ENCODE data around the gene RANBP10.
"Not testable (repeated sequence)": the region's sequence is repeated elsewhere in the genome, so short reads cannot be mapped to it uniquely, and the experiment has no call there.

Gene RANBP10

DNA sequence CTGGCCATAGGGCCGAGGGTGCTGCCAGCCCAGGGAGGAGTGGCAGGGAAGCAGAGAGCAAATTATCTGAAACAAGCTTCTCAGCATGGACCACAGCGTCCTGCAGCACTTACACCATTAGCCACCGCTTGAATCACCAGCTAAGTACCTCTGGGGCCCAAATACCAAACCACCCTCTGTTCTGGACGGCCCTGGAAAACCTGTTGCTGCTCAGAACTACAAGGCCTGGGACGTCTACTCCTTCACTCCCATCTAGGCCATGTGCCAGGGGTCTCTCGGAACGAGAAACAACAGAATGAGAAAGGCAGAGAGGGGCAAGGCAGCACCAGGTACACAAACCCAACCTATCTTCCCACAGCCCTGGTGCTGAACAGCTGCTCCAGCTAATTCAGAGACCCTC is 47.4 kb downstream of the RANBP10 start:
- no peaks in the 10 kb centered on the region for H3K9me3 ChIP-seq (ENCODE audit: control insufficient read depth, low read depth, low read length)
- H3K27me3 ChIP-seq (ENCODE audit: control insufficient read depth, insufficient read depth, low read length), result no peaks in the 10 kb centered on the region
- H3K4me3 ChIP-seq (ENCODE audit: low read length), result no peak overlapping the region
- H3K4me1 ChIP-seq (ENCODE audit: control insufficient read depth, low read depth, low read length), result no peaks in the 10 kb centered on the region
- H3K36me3 ChIP-seq (ENCODE audit: control insufficient read depth, low read depth, low read length), result no peaks in the 10 kb centered on the region
- H3K9ac ChIP-seq (ENCODE audit: low read length), result no peak overlapping the region
- no peak overlapping the region for H3K27ac ChIP-seq (ENCODE audit: low read length)

GRCh38 chr16:67758006-67758405 is 48.4 kb downstream of the RANBP10 start:
- no peak overlapping the region for H3K9ac ChIP-seq (ENCODE audit: low read length)
- no peak overlapping the region for H3K4me3 ChIP-seq (ENCODE audit: low read length)
- H3K36me3 ChIP-seq (ENCODE audit: control insufficient read depth, low read depth, low read length), result no peaks in the 10 kb centered on the region
- no peaks in the 10 kb centered on the region for H3K27me3 ChIP-seq (ENCODE audit: control insufficient read depth, insufficient read depth, low read length)
- no peaks in the 10 kb centered on the region for H3K9me3 ChIP-seq (ENCODE audit: control insufficient read depth, low read depth, low read length)
- H3K4me1 ChIP-seq (ENCODE audit: control insufficient read depth, low read depth, low read length), result no peaks in the 10 kb centered on the region
- H3K27ac ChIP-seq (ENCODE audit: low read length), result no peak overlapping the region

DNA sequence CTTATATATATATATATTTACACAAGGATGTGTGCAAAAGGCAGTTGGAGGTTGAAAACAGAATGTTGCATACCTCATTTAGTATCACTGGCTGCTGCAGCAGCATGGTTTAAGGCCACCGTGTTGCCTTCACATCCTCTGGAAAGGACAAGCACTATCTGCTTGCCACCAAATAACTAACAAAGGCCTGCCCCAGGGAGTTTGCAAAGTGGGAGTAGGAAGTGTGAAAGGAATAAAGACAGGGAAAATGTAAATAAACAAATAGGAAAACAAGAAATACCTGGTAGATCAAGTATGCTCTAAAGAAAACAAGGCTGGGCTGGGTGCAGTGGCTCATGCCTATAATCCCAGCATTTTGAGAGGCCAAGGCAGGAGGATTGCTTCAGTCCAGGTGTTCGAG is 53.7 kb downstream of the RANBP10 start:
- no peak overlapping the region for H3K27ac ChIP-seq (ENCODE audit: low read length)
- no peak overlapping the region for H3K9ac ChIP-seq (ENCODE audit: low read length)
- H3K4me1 ChIP-seq (ENCODE audit: control insufficient read depth, low read depth, low read length), result no peaks in the 10 kb centered on the region
- H3K27me3 ChIP-seq (ENCODE audit: control insufficient read depth, insufficient read depth, low read length), result no peaks in the 10 kb centered on the region
- H3K9me3 ChIP-seq (ENCODE audit: control insufficient read depth, low read depth, low read length), result no peaks in the 10 kb centered on the region
- H3K36me3 ChIP-seq (ENCODE audit: control insufficient read depth, low read depth, low read length), result no peaks in the 10 kb centered on the region
- H3K4me3 ChIP-seq (ENCODE audit: low read length), result no peak overlapping the region

GRCh38 chr16:67751331-67751730 is 55.0 kb downstream of the RANBP10 start:
- H3K9ac ChIP-seq (ENCODE audit: low read length); H3K27me3 ChIP-seq (ENCODE audit: control insufficient read depth, insufficient read depth, low read length); H3K9me3 ChIP-seq (ENCODE audit: control insufficient read depth, low read depth, low read length); H3K27ac ChIP-seq (ENCODE audit: low read length); H3K36me3 ChIP-seq (ENCODE audit: control insufficient read depth, low read depth, low read length); H3K4me3 ChIP-seq (ENCODE audit: low read length); H3K4me1 ChIP-seq (ENCODE audit: control insufficient read depth, low read depth, low read length): not testable (repeated sequence)

GRCh38 chr16:67750466-67750865 is 55.9 kb downstream of the RANBP10 start:
- Histone ChIP-seq H3K9ac (ENCODE audit: low read length) (no peak overlapping the region), H3K27ac (ENCODE audit: low read length) (no peak overlapping the region), H3K9me3 (ENCODE audit: control insufficient read depth, low read depth, low read length) (no peaks in the 10 kb centered on the region), H3K27me3 (ENCODE audit: control insufficient read depth, insufficient read depth, low read length) (no peaks in the 10 kb centered on the region), H3K4me1 (ENCODE audit: control insufficient read depth, low read depth, low read length) (no peaks in the 10 kb centered on the region), H3K36me3 (ENCODE audit: control insufficient read depth, low read depth, low read length) (no peaks in the 10 kb centered on the region), H3K4me3 (ENCODE audit: low read length) (no peak overlapping the region)

- Histone ChIP-seq H3K27me3 (ENCODE audit: control insufficient read depth, insufficient read depth, low read length) (no peaks in the 10 kb centered on the region), H3K4me1 (ENCODE audit: control insufficient read depth, low read depth, low read length) (no peaks in the 10 kb centered on the region), H3K36me3 (ENCODE audit: control insufficient read depth, low read depth, low read length) (no peaks in the 10 kb centered on the region), H3K27ac (ENCODE audit: low read length) (no peak overlapping the region), H3K9ac (ENCODE audit: low read length) (no peak overlapping the region), H3K9me3 (ENCODE audit: control insufficient read depth, low read depth, low read length) (no peaks in the 10 kb centered on the region), H3K4me3 (ENCODE audit: low read length) (no peak overlapping the region)
Observed at GRCh38 chr16:67749436-67750078, 56.8 kb downstream of the RANBP10 start.

DNA sequence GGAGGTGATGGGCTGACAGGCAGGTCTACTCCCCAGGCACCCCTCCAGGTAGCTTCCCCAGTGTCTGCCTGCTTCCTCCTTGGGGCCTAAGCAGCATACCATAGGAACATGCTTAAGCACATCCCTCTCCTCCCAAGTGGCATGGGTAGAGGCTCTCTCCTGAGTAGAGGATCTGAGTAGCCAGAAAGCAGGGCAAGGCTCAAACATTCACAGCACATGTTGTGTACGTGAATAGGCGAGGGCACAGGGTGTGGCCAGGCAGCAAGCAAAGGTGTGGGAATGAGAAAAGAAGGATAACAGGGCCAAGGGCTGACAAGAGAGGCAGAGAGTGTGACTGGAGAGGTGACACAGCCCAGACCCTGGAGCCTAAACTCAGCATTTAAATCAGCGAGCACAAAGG is 57.5 kb downstream of the RANBP10 start:
- Histone ChIP-seq H3K27me3 (ENCODE audit: control insufficient read depth, insufficient read depth, low read length) (no peaks in the 10 kb centered on the region), H3K4me3 (ENCODE audit: low read length) (no peak overlapping the region), H3K9ac (ENCODE audit: low read length) (no peak overlapping the region), H3K27ac (ENCODE audit: low read length) (no peak overlapping the region), H3K4me1 (ENCODE audit: control insufficient read depth, low read depth, low read length) (no peaks in the 10 kb centered on the region), H3K36me3 (ENCODE audit: control insufficient read depth, low read depth, low read length) (peaks cover 5% of the 10 kb centered on the region), H3K9me3 (ENCODE audit: control insufficient read depth, low read depth, low read length) (no peaks in the 10 kb centered on the region)

DNA sequence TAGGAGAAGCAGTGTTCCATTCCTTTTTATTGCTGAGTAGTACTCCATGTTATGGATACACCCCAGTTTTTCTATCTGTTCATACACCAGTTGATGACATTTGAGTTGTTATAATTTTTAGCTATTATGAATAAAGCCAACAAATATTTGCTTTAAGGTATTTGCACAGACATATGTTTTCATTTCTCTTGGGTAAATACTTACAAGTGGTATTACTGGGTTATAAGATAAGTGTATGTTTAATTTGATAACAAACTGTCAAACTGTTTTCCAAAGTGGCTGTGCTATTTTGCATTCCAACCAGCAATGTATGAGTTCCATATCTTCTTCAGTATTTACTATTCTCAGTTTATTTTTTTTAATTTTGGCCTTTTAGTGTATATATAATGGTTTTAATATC is 59.5 kb downstream of the RANBP10 start:
- Histone ChIP-seq H3K4me3 (ENCODE audit: low read length) (no peak overlapping the region), H3K36me3 (ENCODE audit: control insufficient read depth, low read depth, low read length) (peaks cover 11% of the 10 kb centered on the region), H3K27me3 (ENCODE audit: control insufficient read depth, insufficient read depth, low read length) (no peaks in the 10 kb centered on the region), H3K9me3 (ENCODE audit: control insufficient read depth, low read depth, low read length) (no peaks in the 10 kb centered on the region), H3K9ac (ENCODE audit: low read length) (no peak overlapping the region), H3K27ac (ENCODE audit: low read length) (no peak overlapping the region), H3K4me1 (ENCODE audit: control insufficient read depth, low read depth, low read length) (no peaks in the 10 kb centered on the region)

DNA sequence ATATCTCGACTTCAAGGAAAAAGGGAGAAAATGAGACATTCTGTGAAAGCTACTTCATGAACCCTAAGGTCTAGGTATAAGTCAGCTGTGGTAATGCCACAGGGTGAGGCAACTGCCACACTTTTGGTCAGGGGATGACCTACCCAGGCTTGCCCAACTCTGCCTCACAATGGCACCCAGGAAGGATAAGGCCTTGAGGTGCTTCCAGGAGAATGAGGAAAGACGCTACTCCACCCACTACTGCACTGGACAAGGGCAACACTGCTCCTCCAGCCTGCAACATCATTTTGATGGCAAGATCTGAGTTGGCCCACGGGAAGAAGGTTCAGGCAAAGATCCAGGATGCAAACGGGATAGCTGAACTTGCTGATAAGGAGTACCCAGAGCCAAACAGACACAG is 65.2 kb downstream of the RANBP10 start:
- no peak overlapping the region for H3K4me3 ChIP-seq (ENCODE audit: low read length)

GRCh38 chr16:67740391-67740790 is 66.0 kb downstream of the RANBP10 start:
- H3K9ac ChIP-seq (ENCODE audit: low read length), result no peak overlapping the region
- peaks cover 11% of the 10 kb centered on the region for H3K36me3 ChIP-seq (ENCODE audit: control insufficient read depth, low read depth, low read length)
- no peak overlapping the region for H3K27ac ChIP-seq (ENCODE audit: low read length)
- no peaks in the 10 kb centered on the region for H3K4me1 ChIP-seq (ENCODE audit: control insufficient read depth, low read depth, low read length)
- no peak overlapping the region for H3K4me3 ChIP-seq (ENCODE audit: low read length)
- no peaks in the 10 kb centered on the region for H3K9me3 ChIP-seq (ENCODE audit: control insufficient read depth, low read depth, low read length)
- no peaks in the 10 kb centered on the region for H3K27me3 ChIP-seq (ENCODE audit: control insufficient read depth, insufficient read depth, low read length)

More for the DNA sequence above, 65.2 kb downstream of the RANBP10 start:
- Histone ChIP-seq H3K27me3 (ENCODE audit: control insufficient read depth, insufficient read depth, low read length) (no peaks in the 10 kb centered on the region), H3K27ac (ENCODE audit: low read length) (no peak overlapping the region), H3K36me3 (ENCODE audit: control insufficient read depth, low read depth, low read length) (peaks cover 11% of the 10 kb centered on the region), H3K9ac (ENCODE audit: low read length) (no peak overlapping the region), H3K9me3 (ENCODE audit: control insufficient read depth, low read depth, low read length) (no peaks in the 10 kb centered on the region), H3K4me1 (ENCODE audit: control insufficient read depth, low read depth, low read length) (no peaks in the 10 kb centered on the region)

DNA sequence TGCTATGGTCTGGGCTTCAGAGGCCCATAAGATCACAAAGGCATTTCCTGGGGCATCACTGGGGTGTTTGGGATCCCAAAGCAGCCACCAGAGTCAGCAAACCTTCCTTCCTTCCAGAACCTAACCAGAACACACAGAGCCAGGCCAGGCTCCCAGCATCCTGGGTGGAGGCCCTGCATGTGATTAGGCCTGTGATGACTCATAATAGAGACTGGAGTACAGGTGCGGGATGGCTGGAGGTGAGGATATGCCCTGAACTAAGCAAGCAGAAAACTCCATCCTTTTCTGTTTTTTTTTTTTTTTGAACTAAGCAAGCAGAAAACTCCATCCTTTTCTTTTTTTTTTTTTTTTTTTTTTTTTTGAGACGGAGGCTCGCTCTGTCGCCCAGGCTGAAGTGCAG is 69.5 kb downstream of the RANBP10 start:
- H3K4me3 ChIP-seq (ENCODE audit: low read length), result no peak overlapping the region
- H3K27ac ChIP-seq (ENCODE audit: low read length), result no peak overlapping the region
- no peaks in the 10 kb centered on the region for H3K4me1 ChIP-seq (ENCODE audit: control insufficient read depth, low read depth, low read length)
- no peaks in the 10 kb centered on the region for H3K27me3 ChIP-seq (ENCODE audit: control insufficient read depth, insufficient read depth, low read length)
- H3K9ac ChIP-seq (ENCODE audit: low read length), result no peak overlapping the region
- H3K36me3 ChIP-seq (ENCODE audit: control insufficient read depth, low read depth, low read length), result no peaks in the 10 kb centered on the region
- H3K9me3 ChIP-seq (ENCODE audit: control insufficient read depth, low read depth, low read length), result no peaks in the 10 kb centered on the region

DNA sequence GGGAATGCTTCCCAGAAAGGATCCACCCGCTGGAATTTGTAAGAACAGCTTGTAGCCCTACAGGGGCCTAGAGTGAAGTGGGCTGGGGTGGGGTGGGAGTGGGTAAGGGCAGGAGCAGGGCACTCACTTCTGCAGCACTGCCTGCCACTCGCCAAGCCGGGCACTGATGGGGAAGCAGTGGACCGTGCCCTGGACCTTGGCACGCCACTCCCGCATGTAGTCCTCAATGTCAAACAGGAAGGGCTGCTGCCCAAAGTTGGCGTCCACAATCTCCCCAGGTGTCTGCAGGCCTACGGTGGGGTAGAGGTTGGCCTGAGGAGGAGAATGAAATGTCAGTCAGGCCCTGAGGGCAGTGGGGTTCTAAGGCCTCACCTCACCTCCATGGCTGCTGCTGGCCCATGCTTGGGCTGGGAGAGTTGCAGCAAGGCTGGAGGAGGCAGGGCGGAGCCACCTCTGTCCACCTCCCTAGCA is 71.6 kb downstream of the RANBP10 start:
- Histone ChIP-seq H3K27me3 (ENCODE audit: control insufficient read depth, insufficient read depth, low read length) (no peaks in the 10 kb centered on the region), H3K4me3 (ENCODE audit: low read length) (no peak overlapping the region), H3K9ac (ENCODE audit: low read length) (no peak overlapping the region), H3K9me3 (ENCODE audit: control insufficient read depth, low read depth, low read length) (no peaks in the 10 kb centered on the region), H3K27ac (ENCODE audit: low read length) (no peak overlapping the region), H3K4me1 (ENCODE audit: control insufficient read depth, low read depth, low read length) (no peaks in the 10 kb centered on the region), H3K36me3 (ENCODE audit: control insufficient read depth, low read depth, low read length) (peaks cover 12% of the 10 kb centered on the region)

Data from iPS-18a (cell line).